ENCODE measurements around the gene KMT2C. TPM values are rescaled to one million over a fixed set of nuclear protein-coding genes. Genes with fewer than 3 reads are reported as not detected.

The KMT2C gene
- total and polyA plus RNA-seq, 2 of the 8 experiments (the other 6 are each of a cell fraction or from before 2014, with no cell fraction given), result 9.1 to 40.8 TPM

- no peak overlapping the region for H2BK12ac ChIP-seq (ENCODE audit: low read depth, low read length)
- no peak overlapping the region for H3K4ac ChIP-seq (replicated peaks; ENCODE audit: insufficient read length, low read depth, low read length)
- no peaks in the 10 kb centered on the region for H3K9me3 ChIP-seq (ENCODE audit: insufficient read depth in 2 of 2, low read depth in 1 of 2, low read length in 1 of 2)
- H2BK120ac ChIP-seq (replicated peaks; ENCODE audit: low read depth, low read length), result no peak overlapping the region
- peak overlapping the region; percentile 84 to 87; a peak in 3 of 4 replicates for H3K4me2 ChIP-seq (ENCODE audit: insufficient read depth in 1 of 2, low read depth in 2 of 2, low read length in 2 of 2)
- H3K14ac ChIP-seq (ENCODE audit: insufficient read length), result no peak overlapping the region
- no peaks in the 10 kb centered on the region for H3K79me1 ChIP-seq (ENCODE audit: low read depth, low read length)
- peak overlapping the region; percentile 36; the same call in 1 of the 2 replicates for H3K27ac ChIP-seq (ENCODE audit: low read depth, low read length)
- H3K36me3 ChIP-seq (ENCODE audit: control insufficient read depth in 2 of 4, insufficient read depth in 4 of 4, low read length in 3 of 4), result no peaks in the 10 kb centered on the region
- peak overlapping the region; percentile 74 to 92 (median 78) for H3K4me3 ChIP-seq (ENCODE audit: extremely low read depth in 1 of 4, insufficient read depth in 2 of 4, low read depth in 3 of 4, low read length in 4 of 4)
- no peaks in the 10 kb centered on the region for H4K20me1 ChIP-seq (replicated peaks in 1 of 2; ENCODE audit: control insufficient read depth in 1 of 2, insufficient read depth in 2 of 2, low read length in 2 of 2)
- H4K5ac ChIP-seq (ENCODE audit: insufficient read length, low read depth, low read length), result no peak overlapping the region
- no peak overlapping the region for H2AFZ ChIP-seq (ENCODE audit: low read length)
- ChIA-PET CTCF (ENCODE audit: partially characterized antibody) (interaction anchor here (0.6 kb wide), 1 partner anchor 243 kb away, joined by 3 read pairs; no protein-coding TSS in a partner anchor), POLR2A (ENCODE audit: partially characterized antibody) (interaction anchor here (0.6 to 1.1 kb wide), 4 partner anchors 32 to 198 kb away, joined by 3 to 4 read pairs (median 3); no protein-coding TSS in a partner anchor)
- no peak overlapping the region for H2BK5ac ChIP-seq (ENCODE audit: low read depth, low read length)
- DNase-seq (ENCODE audit: low read depth in 1 of 2, low spot score in 2 of 2) (peak; percentile 94 to 98), FAIRE-seq (no peak)
- no peak overlapping the region for H3K23ac ChIP-seq (ENCODE audit: insufficient read length)
- 0% methylated on average over 3 of the region's 71 CpGs; no CpG with 5 or more reads in 1 of the 2 experiments for WGBS, 2 experiments (ENCODE audit: extremely low coverage in 1 of 2, insufficient coverage in 1 of 2, insufficient read length in 1 of 2, insufficient replicate concordance in 2 of 2, low coverage in 1 of 2, low lambda C conversion rate in 2 of 2, missing lambda C conversion rate in 1 of 2)
- H2BK20ac ChIP-seq (ENCODE audit: low read length), result no peak overlapping the region
- H2AK5ac ChIP-seq (ENCODE audit: low read depth, low read length), result no peak overlapping the region
- H4K91ac ChIP-seq (replicated peaks; ENCODE audit: insufficient read length, low read length), result no peak overlapping the region
- H3K23me2 ChIP-seq (ENCODE audit: low read depth, low read length), result peaks cover 6% of the 10 kb centered on the region; the same call in 1 of the 2 replicates
- H3K18ac ChIP-seq (ENCODE audit: extremely low read depth, low read length), result no peak overlapping the region; the same call in 1 of the 2 replicates
- peaks cover 0 to 7% (median 2%) of the 10 kb centered on the region in 4 experiments; a peak in 4 of 7 replicates for H3K4me1 ChIP-seq (replicated peaks in 1 of 4; ENCODE audit: control insufficient read depth in 3 of 4, insufficient read depth in 4 of 4, low read length in 3 of 4)
- H3K9ac ChIP-seq (replicated peaks in 1 of 4; ENCODE audit: extremely low read depth in 1 of 4, low read depth in 3 of 4, low read length in 3 of 4), result peak overlapping the region in 3 of 4 experiments; percentile 57 to 64 (median 63); a peak in 3 of 7 replicates
- H4K8ac ChIP-seq (ENCODE audit: extremely low read depth, insufficient read depth, low read length), result peak overlapping the region; percentile 51
- peak overlapping the region; percentile 46 for H3K56ac ChIP-seq (replicated peaks; ENCODE audit: insufficient read length, low read depth, low read length)
- H2BK15ac ChIP-seq (ENCODE audit: low read length), result no peak overlapping the region
- no peaks in the 10 kb centered on the region for H3K79me2 ChIP-seq (ENCODE audit: control insufficient read depth in 1 of 2, insufficient read depth in 2 of 2, low read length in 2 of 2)
- no peaks in the 10 kb centered on the region for H3K27me3 ChIP-seq (replicated peaks in 1 of 4; ENCODE audit: control insufficient read depth in 3 of 4, extremely low read depth in 1 of 4, insufficient read depth in 3 of 4, low read length in 3 of 4)
- TF ChIP-seq BACH1 (IDR thresholded peaks at IDR 0.05; ENCODE audit: low read length), result peak; percentile 45; the same call in 1 of the 2 replicates
- TF ChIP-seq BRCA1 (IDR thresholded peaks at IDR 0.05; ENCODE audit: low read depth, low read length), result no peak
- peak; percentile 81 to 83; a peak in 2 of 4 replicates for TF ChIP-seq SIN3A (conservative IDR thresholded peaks at IDR 0.05 in 1 of 2, IDR thresholded peaks at IDR 0.05 in 1 of 2; ENCODE audit: low read depth in 1 of 2, low read length in 2 of 2)
- TF ChIP-seq POLR2AphosphoS5 (IDR thresholded peaks at IDR 0.05; ENCODE audit: low read depth, low read length), result no peak
- no peak; the same call in 1 of the 2 replicates for TF ChIP-seq USF2 (IDR thresholded peaks at IDR 0.05; ENCODE audit: low read length)
- TF ChIP-seq CBX5 (IDR thresholded peaks at IDR 0.05; ENCODE audit: low read depth, low read length), result no peak
- no peak for TF ChIP-seq ZNF274 (IDR thresholded peaks at IDR 0.05; ENCODE audit: borderline replicate concordance, extremely low read depth, low read length)
- TF ChIP-seq POLR2A (IDR thresholded peaks at IDR 0.05; ENCODE audit: control extremely low read depth in 1 of 2, low read depth in 2 of 2, low read length in 2 of 2), result peak; percentile 2 to 43; a peak in 2 of 3 replicates
- no peak for TF ChIP-seq CREB1 (IDR thresholded peaks at IDR 0.05)
- TF ChIP-seq SUZ12 (IDR thresholded peaks at IDR 0.05; ENCODE audit: low read length), result peak; percentile 6; the same call in 1 of the 2 replicates
- no peak for TF ChIP-seq KDM1A (IDR thresholded peaks at IDR 0.05; ENCODE audit: borderline replicate concordance, low read length)
- no peak for TF ChIP-seq SP2 (IDR thresholded peaks at IDR 0.05; ENCODE audit: low read length)
Measured at GRCh38 chr7:152463709-152464311, 28.0 kb upstream of the KMT2C start.

Data from H1 (cell line).